Activated CD4-positive, alpha-beta T cell treated with anti-CD3 and anti-CD28 coated beads for 36 hours (primary cell): ENCODE data around the gene SLC7A1. TPM values are rescaled to one million over a fixed set of nuclear protein-coding genes. Genes with fewer than 3 reads are reported as not detected.

ENCODE experiments used
- ATAC-seq: fragments of 200-7000 bp; cut with Tn5 transposase; one replicate; pipeline ENCODE4 v1.10.0; 2021; ENCODE audit warnings: mild to moderate bottlenecking, moderate library complexity
- CTCF ChIA-PET: fragments of 350-600 bp; sonication (Branson Sonifier 250); formaldehyde crosslinking; loops from one replicate; lab custom pipeline; 2021; ENCODE audit warnings: antibody characterized with exemption; lab: Charles Lee
- POLR2A ChIA-PET: fragments of 350-600 bp; sonication (Branson Sonifier 250); formaldehyde crosslinking; loops from one replicate; lab custom pipeline; 2021; ENCODE audit warnings: antibody characterized with exemption, inconsistent platforms; lab: Charles Lee
- DNase-seq: peaks from one replicate; pipeline ENCODE4 v3.0.0-alpha.2; 2020
- H3K27ac Mint-ChIP-seq: one replicate; pipeline ENCODE4 v1.8.0; 2021; ENCODE audit warnings: mixed read lengths
- H3K27me3 Mint-ChIP-seq: one replicate; pipeline ENCODE4 v1.8.0; 2021; ENCODE audit warnings: mixed read lengths
- H3K36me3 Mint-ChIP-seq: one replicate; pipeline ENCODE4 v1.8.0; 2021; ENCODE audit warnings: low read depth, mixed read lengths
- H3K4me1 Mint-ChIP-seq: one replicate; pipeline ENCODE4 v1.8.0; 2021; ENCODE audit warnings: mixed read lengths
- H3K4me3 Mint-ChIP-seq: one replicate; pipeline ENCODE4 v1.8.0; 2021; ENCODE audit warnings: mild to moderate bottlenecking, moderate library complexity, mixed read lengths
- H3K9me3 Mint-ChIP-seq: one replicate; pipeline ENCODE4 v1.8.0; 2021; ENCODE audit warnings: low read depth, mixed read lengths
- intact Hi-C, 2 experiments: fragments of 100-400 bp; cut with DNase I in 1 of 2; cut with micrococcal nuclease in 1 of 2; formaldehyde crosslinking; loops; one replicate each; pipeline versions ENCODE4 v1.14.2 to v1.15.1; 2022 to 2024; cut with DNase I, micrococcal nuclease
- total RNA-seq, 2 experiments: library from RNA; stranded (reverse); gene quantifications; one replicate each; pipeline ENCODE4 v1.2.3, GENCODE V29; 2021

Gene SLC7A1
- total RNA-seq, 2 experiments from 2014 or later, result 91.1 to 126 TPM

DNA sequence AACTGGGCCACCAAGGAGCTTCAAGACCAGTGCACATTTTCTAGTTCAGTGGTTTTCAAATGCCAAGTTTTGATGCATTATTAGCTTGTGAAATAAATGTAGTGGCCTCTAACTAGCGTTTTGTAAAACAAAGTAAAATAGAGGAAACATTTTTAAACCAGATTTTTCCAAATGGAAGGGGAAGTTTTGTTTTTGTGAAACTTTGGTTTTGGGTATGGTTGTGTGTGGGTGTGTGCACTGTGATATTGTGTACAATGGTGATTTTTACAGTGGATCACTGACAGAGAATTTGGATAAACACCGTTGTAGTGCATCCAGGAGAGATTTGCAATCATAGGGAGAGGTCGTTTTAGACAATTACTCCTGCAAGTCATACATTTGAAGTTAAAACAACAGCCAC, 108.9 kb downstream of the SLC7A1 start:
- no peak for ATAC-seq
- peaks cover 2% of the 10 kb centered on the region for H3K27me3 Mint-ChIP-seq
- H3K36me3 Mint-ChIP-seq, result no peaks in the 10 kb centered on the region
- CTCF ChIA-PET, result interaction anchor here (0.7 to 0.9 kb wide), 2 partner anchors 13 to 100 kb away, joined by 3 read pairs; no protein-coding TSS in a partner anchor
- H3K9me3 Mint-ChIP-seq, result no peaks in the 10 kb centered on the region
- no peaks in the 10 kb centered on the region for H3K4me1 Mint-ChIP-seq
- no peak overlapping the region for H3K4me3 Mint-ChIP-seq
- no peak for DNase-seq
- intact Hi-C loops, result no loop called here
- H3K27ac Mint-ChIP-seq, result no peak overlapping the region
- POLR2A ChIA-PET, result no interaction called here

DNA sequence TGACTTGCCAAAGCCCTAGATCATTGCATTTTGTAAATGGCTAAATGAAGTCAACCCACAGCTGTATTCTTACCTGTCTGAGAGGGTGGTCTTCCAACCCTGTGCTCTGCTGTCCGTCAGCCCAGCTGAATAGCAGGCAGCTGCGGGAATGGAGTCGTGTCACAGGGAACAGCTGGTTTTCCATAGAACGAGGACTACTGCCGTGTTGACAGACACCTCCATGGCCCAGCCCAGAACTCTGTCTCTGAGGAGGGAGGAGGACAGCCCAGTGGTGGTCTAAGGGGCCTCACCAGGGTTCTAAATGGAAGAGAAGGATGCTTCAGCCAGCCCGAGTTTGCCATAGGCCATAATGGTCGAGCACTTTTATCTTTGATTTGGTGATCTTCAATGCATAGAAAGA, 110.7 kb downstream of the SLC7A1 start:
- intact Hi-C loops, result no loop called here
- H3K4me3 Mint-ChIP-seq, result no peak overlapping the region
- H3K36me3 Mint-ChIP-seq, result no peaks in the 10 kb centered on the region
- ChIA-PET CTCF (interaction anchor here (0.6 to 1.2 kb wide), 4 partner anchors 10 to 211 kb away, joined by 3 to 8 read pairs (median 3); no protein-coding TSS in a partner anchor), POLR2A (no interaction called here)
- H3K27ac Mint-ChIP-seq, result no peak overlapping the region
- ATAC-seq (no peak), DNase-seq (no peak)
- no peaks in the 10 kb centered on the region for H3K4me1 Mint-ChIP-seq
- peaks cover 5% of the 10 kb centered on the region for H3K27me3 Mint-ChIP-seq
- H3K9me3 Mint-ChIP-seq, result no peaks in the 10 kb centered on the region

DNA sequence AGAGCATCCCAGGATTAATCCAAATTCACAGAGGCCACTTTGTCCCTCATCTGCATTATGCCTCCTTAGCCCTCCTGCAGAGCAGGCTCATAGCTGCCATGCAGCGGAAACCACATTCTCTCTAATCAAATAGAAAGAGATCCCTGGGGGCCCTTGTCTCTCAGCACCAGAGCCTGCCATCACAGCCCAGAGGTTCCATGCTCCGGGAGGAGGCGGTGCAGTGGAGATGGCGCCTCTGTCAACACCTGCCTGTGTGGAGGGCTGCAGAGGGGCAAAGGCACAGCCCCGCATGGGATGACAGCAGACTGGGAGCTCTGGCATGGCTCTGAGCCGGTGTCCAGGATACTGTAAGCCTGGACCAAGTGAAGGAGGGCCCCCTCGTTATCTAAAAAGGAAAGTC, 111.3 kb downstream of the SLC7A1 start:
- peaks cover 5% of the 10 kb centered on the region for H3K27me3 Mint-ChIP-seq
- H3K4me3 Mint-ChIP-seq, result no peak overlapping the region
- H3K36me3 Mint-ChIP-seq, result no peaks in the 10 kb centered on the region
- no peaks in the 10 kb centered on the region for H3K9me3 Mint-ChIP-seq
- ChIA-PET POLR2A (no interaction called here), CTCF (interaction anchor here (0.6 to 1.2 kb wide), 3 partner anchors 9 to 211 kb away, joined by 3 to 8 read pairs (median 3); no protein-coding TSS in a partner anchor)
- H3K27ac Mint-ChIP-seq, result no peak overlapping the region
- DNase-seq (no peak), ATAC-seq (no peak)
- no peaks in the 10 kb centered on the region for H3K4me1 Mint-ChIP-seq
- intact Hi-C loops, result no loop called here

DNA sequence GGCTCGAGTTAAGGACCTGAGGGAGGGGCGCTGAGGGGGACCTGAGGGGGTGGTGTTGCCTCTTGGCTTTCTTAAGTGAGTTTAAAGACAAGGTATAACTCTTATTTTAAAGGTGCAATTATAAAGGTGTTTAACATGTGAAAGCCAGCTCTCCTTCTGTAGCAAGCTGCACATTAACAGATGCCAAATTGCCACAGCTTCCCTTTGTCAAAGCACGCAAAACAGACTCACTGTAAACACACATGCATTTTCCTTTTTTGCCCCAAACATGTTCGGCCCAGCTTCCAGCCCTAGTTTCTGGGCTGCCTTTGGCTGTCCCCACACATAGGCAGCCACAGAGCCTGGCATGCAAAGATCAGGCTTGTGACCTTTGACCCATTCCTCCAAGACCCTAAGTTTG, 111.9 kb downstream of the SLC7A1 start:
- no peaks in the 10 kb centered on the region for H3K36me3 Mint-ChIP-seq
- intact Hi-C loops, result no loop called here
- ATAC-seq, result no peak
- DNase-seq, result no peak
- POLR2A ChIA-PET, result no interaction called here
- no peaks in the 10 kb centered on the region for H3K9me3 Mint-ChIP-seq
- H3K27ac Mint-ChIP-seq, result no peak overlapping the region
- peaks cover 5% of the 10 kb centered on the region for H3K27me3 Mint-ChIP-seq
- CTCF ChIA-PET, result no interaction called here
- no peak overlapping the region for H3K4me3 Mint-ChIP-seq
- no peaks in the 10 kb centered on the region for H3K4me1 Mint-ChIP-seq

DNA sequence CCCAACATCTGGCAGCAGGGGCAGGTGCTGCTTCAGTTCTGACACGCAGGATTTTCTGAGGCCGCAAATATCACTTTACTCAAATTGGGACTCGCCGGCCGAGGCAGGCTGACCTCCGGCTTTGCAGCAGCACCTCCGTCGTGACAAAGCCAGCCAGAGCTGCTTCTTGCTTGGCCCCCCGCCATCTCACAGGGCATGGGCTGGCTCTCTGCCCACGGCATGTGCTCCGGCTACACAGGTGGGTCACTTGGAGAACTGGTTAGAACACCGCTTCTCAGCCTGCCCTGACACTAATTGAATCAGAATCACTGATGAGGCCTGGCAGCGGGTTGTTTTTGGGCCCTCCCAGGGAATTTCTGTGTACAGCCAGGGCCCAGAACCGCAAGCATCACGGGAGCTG, 112.3 kb downstream of the SLC7A1 start:
- CTCF ChIA-PET, result no interaction called here
- Mint-ChIP-seq H3K4me3 (no peak overlapping the region), H3K4me1 (no peaks in the 10 kb centered on the region), H3K9me3 (no peaks in the 10 kb centered on the region), H3K27ac (no peak overlapping the region), H3K36me3 (no peaks in the 10 kb centered on the region), H3K27me3 (peaks cover 5% of the 10 kb centered on the region)
- POLR2A ChIA-PET, result no interaction called here
- no peak for ATAC-seq
- intact Hi-C loops, result no loop called here
- DNase-seq, result no peak

DNA sequence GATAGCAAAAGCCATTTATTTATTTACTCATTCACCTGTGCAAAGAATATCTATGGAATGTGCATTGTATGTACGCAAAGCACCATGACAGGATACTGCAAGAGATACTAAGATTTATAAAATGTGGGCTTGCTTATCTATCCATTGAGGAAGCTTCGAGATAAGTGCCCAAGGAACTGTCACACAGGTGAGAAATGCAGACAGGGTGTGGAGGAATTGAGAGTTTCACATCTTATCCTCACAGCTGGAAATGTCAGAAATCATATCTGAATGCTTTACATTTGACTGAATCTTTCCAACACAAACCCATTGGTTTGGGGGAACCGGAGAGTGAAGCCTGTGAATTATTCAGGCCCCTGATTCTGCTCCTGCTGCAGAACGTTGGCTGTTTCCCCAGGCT, 113.0 kb downstream of the SLC7A1 start:
- POLR2A ChIA-PET, result no interaction called here
- no peaks in the 10 kb centered on the region for H3K4me1 Mint-ChIP-seq
- H3K4me3 Mint-ChIP-seq, result no peak overlapping the region
- H3K9me3 Mint-ChIP-seq, result no peaks in the 10 kb centered on the region
- H3K27me3 Mint-ChIP-seq, result peaks cover 3% of the 10 kb centered on the region
- H3K27ac Mint-ChIP-seq, result no peak overlapping the region
- H3K36me3 Mint-ChIP-seq, result no peaks in the 10 kb centered on the region
- intact Hi-C loops, result no loop called here
- CTCF ChIA-PET, result interaction anchor here (1.7 kb wide), 1 partner anchor 11 kb away, joined by 4 read pairs; no protein-coding TSS in a partner anchor
- ATAC-seq (no peak), DNase-seq (no peak)

DNA sequence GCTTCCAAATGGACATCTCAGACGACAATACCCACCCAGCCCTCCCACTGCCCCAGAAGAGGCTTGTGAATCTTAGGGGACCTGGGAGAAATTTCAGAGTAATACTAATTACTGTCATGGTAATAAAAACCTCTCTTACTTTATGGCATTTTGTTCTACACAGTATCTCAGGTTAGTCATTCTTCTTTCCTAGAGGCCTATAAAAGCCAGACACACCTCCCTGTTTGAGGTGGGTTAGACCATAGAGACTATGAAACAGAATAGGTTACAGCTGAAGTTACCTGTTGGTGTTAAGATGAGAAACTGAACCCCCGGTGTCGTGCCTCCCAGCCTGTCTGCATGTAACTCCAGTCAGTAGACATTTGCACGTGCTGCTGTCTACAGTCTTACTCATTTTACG, 113.9 kb downstream of the SLC7A1 start:
- H3K36me3 Mint-ChIP-seq, result no peaks in the 10 kb centered on the region
- intact Hi-C loops, result no loop called here
- POLR2A ChIA-PET, result no interaction called here
- H3K27me3 Mint-ChIP-seq, result peaks cover 3% of the 10 kb centered on the region
- no peak for ATAC-seq
- DNase-seq, result no peak
- no peak overlapping the region for H3K27ac Mint-ChIP-seq
- H3K4me1 Mint-ChIP-seq, result no peaks in the 10 kb centered on the region
- no peaks in the 10 kb centered on the region for H3K9me3 Mint-ChIP-seq
- CTCF ChIA-PET, result interaction anchor here (1.7 kb wide), 1 partner anchor 10 kb away, joined by 4 read pairs; no protein-coding TSS in a partner anchor
- no peak overlapping the region for H3K4me3 Mint-ChIP-seq

DNA sequence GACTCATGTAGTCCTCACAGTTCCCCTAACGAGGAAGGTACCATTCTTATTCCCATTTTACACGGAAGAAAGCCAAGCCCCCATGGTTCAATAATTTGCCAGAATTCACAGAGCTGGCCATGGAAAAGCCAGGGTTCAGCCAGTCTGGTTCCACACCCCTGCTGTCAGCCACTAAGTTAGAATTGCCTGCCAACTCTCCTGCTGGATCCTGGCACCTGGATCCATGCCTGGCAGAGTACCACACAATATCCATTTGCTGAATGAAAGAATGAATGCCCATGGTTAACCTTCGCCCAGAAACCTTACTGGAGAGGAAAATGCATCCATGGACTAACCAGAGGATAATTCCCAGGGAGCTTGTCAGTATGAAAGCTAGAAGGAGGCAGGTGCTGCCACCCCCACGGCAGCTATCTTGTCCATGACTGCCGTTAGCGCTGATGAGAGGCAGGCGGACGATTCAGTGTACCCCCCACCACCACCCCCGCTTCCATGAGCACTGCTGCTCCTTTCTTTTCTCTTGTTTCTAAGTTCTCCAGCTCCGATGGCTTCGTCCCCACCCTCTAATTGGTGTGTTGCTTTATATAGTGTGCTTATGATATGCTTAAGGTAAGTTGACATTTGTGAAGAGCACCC, 114.5 kb downstream of the SLC7A1 start:
- H3K4me1 Mint-ChIP-seq, result no peaks in the 10 kb centered on the region
- POLR2A ChIA-PET, result no interaction called here

DNA sequence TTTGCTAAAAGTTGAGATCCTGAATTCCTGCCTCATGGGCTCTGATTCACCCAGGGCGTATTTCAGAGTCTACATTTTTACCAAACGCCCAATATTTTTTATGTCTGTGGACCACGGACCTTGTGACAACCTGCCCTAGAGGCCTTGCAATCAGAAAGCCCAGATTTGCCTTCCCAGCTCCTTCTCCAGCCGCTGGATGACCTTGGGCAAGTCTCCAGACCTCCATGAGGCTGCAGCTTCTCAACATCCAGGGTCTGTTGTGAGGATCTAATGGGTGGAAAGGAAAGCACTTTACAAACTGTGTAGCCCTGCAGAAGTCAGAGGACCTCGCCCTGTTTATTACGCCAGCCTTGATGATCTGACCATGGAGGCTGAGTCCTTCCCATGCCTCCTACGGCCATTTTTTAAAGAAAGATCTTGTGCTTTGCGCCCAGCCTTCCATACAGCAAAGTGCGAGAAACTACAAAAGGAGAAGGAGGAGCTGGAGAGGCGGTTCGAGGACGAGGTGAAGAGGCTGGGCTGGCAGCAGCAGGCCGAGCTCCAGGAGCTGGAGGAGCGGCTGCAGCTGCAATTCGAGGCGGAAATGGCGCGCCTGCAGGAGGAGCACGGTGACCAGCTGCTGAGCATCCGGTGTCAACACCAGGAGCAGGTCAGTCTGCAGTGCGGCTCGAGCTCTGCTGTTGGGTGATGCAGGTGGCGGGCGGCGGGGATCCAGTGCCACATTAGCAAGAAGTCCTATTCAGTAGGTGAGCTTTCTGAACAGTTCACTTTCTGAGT, 115.6 kb downstream of the SLC7A1 start:
- Mint-ChIP-seq H3K36me3 (no peaks in the 10 kb centered on the region), H3K27me3 (peaks cover 3% of the 10 kb centered on the region), H3K4me3 (no peak overlapping the region), H3K27ac (no peak overlapping the region), H3K4me1 (no peaks in the 10 kb centered on the region), H3K9me3 (no peaks in the 10 kb centered on the region)
- ATAC-seq (no peak), DNase-seq (no peak)
- intact Hi-C loops, result no loop called here
- ChIA-PET POLR2A (no interaction called here), CTCF (interaction anchor here (0.6 kb wide), 1 partner anchor 142 kb away, joined by 3 read pairs; no protein-coding TSS in a partner anchor)

More for the DNA sequence above, 114.5 kb downstream of the SLC7A1 start:
- CTCF ChIA-PET, result interaction anchor here (1.7 kb wide), 1 partner anchor 9 kb away, joined by 4 read pairs; no protein-coding TSS in a partner anchor
- intact Hi-C loops, result no loop called here
- peaks cover 3% of the 10 kb centered on the region for H3K27me3 Mint-ChIP-seq
- no peaks in the 10 kb centered on the region for H3K9me3 Mint-ChIP-seq
- no peaks in the 10 kb centered on the region for H3K36me3 Mint-ChIP-seq
- ATAC-seq (no peak), DNase-seq (no peak)
- H3K4me3 Mint-ChIP-seq, result no peak overlapping the region
- H3K27ac Mint-ChIP-seq, result no peak overlapping the region

DNA sequence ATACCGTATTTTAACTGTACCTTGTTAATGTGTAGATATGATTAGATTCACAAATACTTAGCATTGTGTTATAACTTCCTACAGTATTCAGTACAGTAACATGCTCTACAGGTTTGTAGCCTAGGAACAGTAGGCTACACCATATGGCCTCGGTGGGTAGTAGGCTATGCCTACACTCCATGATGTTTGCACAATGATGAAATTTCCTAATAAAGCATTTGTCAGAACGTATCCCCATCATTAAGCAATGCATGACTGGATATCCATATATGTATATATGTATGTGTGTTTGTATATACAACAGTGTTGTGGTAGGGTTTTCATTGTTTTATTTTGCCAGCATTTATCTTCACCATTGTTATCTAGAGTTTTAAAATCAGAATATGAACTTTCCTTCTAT, 119.4 kb downstream of the SLC7A1 start:
- no peak overlapping the region for H3K4me3 Mint-ChIP-seq
- ChIA-PET CTCF (interaction anchor here (1.1 to 1.6 kb wide), 3 partner anchors 8 to 21 kb away, joined by 3 to 4 read pairs (median 3); no protein-coding TSS in a partner anchor), POLR2A (no interaction called here)
- no peak for DNase-seq
- no peaks in the 10 kb centered on the region for H3K36me3 Mint-ChIP-seq
- peaks cover 3% of the 10 kb centered on the region for H3K27me3 Mint-ChIP-seq
- H3K27ac Mint-ChIP-seq, result no peak overlapping the region
- intact Hi-C loops, result no loop called here
- H3K9me3 Mint-ChIP-seq, result no peaks in the 10 kb centered on the region
- no peak for ATAC-seq
- H3K4me1 Mint-ChIP-seq, result no peaks in the 10 kb centered on the region

DNA sequence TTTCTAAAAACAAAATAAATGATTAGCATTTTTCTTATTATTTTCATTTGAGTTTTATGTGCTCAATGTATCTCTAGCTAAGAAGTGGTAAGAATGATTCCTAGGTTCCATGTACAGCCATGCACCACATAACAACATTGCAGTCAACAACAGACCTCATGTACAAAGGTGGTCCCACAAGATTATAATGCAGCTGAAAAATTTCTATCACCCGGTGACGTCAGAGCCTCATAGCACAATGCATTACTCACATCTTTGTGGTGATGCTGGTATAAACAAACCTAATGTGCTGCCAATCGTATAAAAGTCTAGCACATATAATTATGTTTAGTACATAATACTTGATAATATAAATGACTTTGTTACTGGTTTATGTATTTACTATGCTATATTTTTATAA, 120.5 kb downstream of the SLC7A1 start:
- no peaks in the 10 kb centered on the region for H3K27me3 Mint-ChIP-seq
- intact Hi-C loops, result loop anchor here in 1 of 2 experiments (5.0 kb wide), 1 partner anchor 232 kb away; no protein-coding TSS in a partner anchor
- POLR2A ChIA-PET, result no interaction called here
- no peaks in the 10 kb centered on the region for H3K4me1 Mint-ChIP-seq
- no peak for DNase-seq
- no peak overlapping the region for H3K27ac Mint-ChIP-seq
- no peak for ATAC-seq
- H3K36me3 Mint-ChIP-seq, result no peaks in the 10 kb centered on the region
- H3K4me3 Mint-ChIP-seq, result no peak overlapping the region
- H3K9me3 Mint-ChIP-seq, result no peaks in the 10 kb centered on the region
- CTCF ChIA-PET, result interaction anchor here (1.1 to 1.7 kb wide), 4 partner anchors 9 to 239 kb away, joined by 3 to 6 read pairs (median 4); no protein-coding TSS in a partner anchor
